ENCODE data around the gene GALNTL6. TPM values are rescaled to one million over a fixed set of nuclear protein-coding genes. Genes with fewer than 3 reads are reported as not detected.

The GALNTL6 gene
- total and polyA plus RNA-seq, 9 of the 15 experiments (the other 6 are each of a cell fraction or from before 2014, with no cell fraction given): 0.18 to 0.50 (median 0.29) TPM

DNA sequence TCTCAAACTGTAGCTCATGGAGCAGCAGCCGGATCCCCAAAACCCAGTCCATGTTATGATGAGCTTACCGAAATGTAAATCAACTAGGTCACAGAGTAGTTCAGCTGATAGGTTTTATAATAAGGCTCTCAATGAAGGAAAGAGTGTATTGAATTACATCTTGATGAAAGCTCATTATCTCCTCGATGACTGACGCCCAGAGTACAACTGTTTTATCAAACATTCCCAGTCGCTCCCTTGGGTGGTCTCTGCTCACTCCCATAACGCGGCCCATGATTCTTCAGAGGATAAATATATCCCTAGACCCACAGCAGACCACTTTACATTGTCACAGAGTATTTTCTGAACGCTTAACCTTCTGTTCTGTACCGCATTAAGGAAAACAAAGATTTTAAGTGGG, 903.1 kb downstream of the GALNTL6 start:
- no peak overlapping the region for H3K4me2 ChIP-seq (ENCODE audit: insufficient read depth, low read length)
- H3K27ac ChIP-seq (ENCODE audit: extremely low read depth, low read depth, low read length): no peak overlapping the region
- H3K4me3 ChIP-seq: no peak overlapping the region
- no peaks in the 10 kb centered on the region for H3K9me1 ChIP-seq (ENCODE audit: control insufficient read depth, insufficient read depth, low read length)
- no peaks in the 10 kb centered on the region; the same call in 1 of the 2 replicates for H3K9me3 ChIP-seq (replicated peaks; ENCODE audit: control insufficient read depth, insufficient read depth, low read depth, low read length)
- H4K20me1 ChIP-seq (replicated peaks; ENCODE audit: control insufficient read depth, insufficient read depth, low read length): no peaks in the 10 kb centered on the region
- intact Hi-C loops (cut with micrococcal nuclease): no loop called here
- no peak overlapping the region for H2AFZ ChIP-seq (ENCODE audit: low read depth, low read length)
- ATAC-seq (no peak), FAIRE-seq (no peak), DNase-seq (ENCODE audit: extremely low read depth in 1 of 4, low spot score in 3 of 4) (no peak)
- no peaks in the 10 kb centered on the region for H3K4me1 ChIP-seq (replicated peaks in 1 of 2; ENCODE audit: control insufficient read depth in 2 of 2, insufficient read depth in 2 of 2, low read length in 2 of 2)
- H3K9ac ChIP-seq (ENCODE audit: insufficient read depth in 1 of 2, low read depth in 2 of 2, low read length in 2 of 2): no peak overlapping the region
- H3K79me2 ChIP-seq (ENCODE audit: control insufficient read depth, insufficient read depth, low read length): no peaks in the 10 kb centered on the region
- BruUV-seq (replicated peaks): no TSS peak
- TF ChIP-seq, protein P1, sequence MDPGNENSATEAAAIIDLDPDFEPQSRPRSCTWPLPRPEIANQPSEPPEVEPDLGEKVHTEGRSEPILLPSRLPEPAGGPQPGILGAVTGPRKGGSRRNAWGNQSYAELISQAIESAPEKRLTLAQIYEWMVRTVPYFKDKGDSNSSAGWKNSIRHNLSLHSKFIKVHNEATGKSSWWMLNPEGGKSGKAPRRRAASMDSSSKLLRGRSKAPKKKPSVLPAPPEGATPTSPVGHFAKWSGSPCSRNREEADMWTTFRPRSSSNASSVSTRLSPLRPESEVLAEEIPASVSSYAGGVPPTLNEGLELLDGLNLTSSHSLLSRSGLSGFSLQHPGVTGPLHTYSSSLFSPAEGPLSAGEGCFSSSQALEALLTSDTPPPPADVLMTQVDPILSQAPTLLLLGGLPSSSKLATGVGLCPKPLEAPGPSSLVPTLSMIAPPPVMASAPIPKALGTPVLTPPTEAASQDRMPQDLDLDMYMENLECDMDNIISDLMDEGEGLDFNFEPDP (CRISPR knock-in tag; IDR thresholded peaks at IDR 0.05): no peak
- TF ChIP-seq ZKSCAN8 (CRISPR knock-in tag; IDR thresholded peaks at IDR 0.05) (no peak), CTBP1 (IDR thresholded peaks at IDR 0.05; ENCODE audit: borderline replicate concordance) (no peak)
- POLR2A ChIA-PET: interaction anchor here (1.2 kb wide), 1 partner anchor 62 kb away, joined by 3 read pairs; no protein-coding TSS in a partner anchor
- CTCF ChIA-PET (ENCODE audit: low intra/inter-chr PET ratio): no interaction called here
- H3K27me3 ChIP-seq (ENCODE audit: control insufficient read depth in 2 of 2, insufficient read depth in 2 of 2, low read length in 2 of 2): no peaks in the 10 kb centered on the region
- H3K36me3 ChIP-seq (ENCODE audit: control insufficient read depth, insufficient read depth, low read length): no peaks in the 10 kb centered on the region
- in situ Hi-C loops (cut with MboI): no loop called here
- 0% methylated on average over 9 of the region's 9 CpGs for WGBS (ENCODE audit: insufficient coverage, low coverage, missing lambda C conversion rate)

DNA sequence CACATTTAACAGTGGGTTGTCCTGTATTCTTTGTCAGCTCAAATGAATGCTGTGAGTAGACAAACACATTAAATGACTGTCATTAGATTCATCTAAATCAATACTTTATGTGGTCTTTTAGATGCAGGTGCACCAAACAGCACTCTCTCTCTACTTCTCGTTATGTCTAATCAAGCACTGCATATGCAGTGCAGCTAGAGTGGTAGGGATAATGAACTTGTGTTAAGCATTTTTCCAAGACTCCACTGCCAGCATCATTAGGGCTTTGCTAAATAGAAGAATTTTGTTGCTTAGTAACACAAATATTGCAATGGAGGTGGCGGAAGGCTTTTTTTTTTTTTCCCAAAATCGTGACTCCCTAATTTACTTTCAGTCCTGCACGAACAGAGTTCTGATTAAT, 908.5 kb downstream of the GALNTL6 start:
- ATAC-seq (no peak), FAIRE-seq (no peak), DNase-seq (ENCODE audit: extremely low read depth in 1 of 4, low spot score in 3 of 4) (no peak)
- no peak overlapping the region for H3K4me2 ChIP-seq (ENCODE audit: insufficient read depth, low read length)
- CTCF ChIA-PET (ENCODE audit: low intra/inter-chr PET ratio): no interaction called here
- no peak overlapping the region for H2AFZ ChIP-seq (ENCODE audit: low read depth, low read length)
- 3% methylated on average over 4 of the region's 4 CpGs for WGBS (ENCODE audit: insufficient coverage, low coverage, missing lambda C conversion rate)
- no TSS peak for BruUV-seq (replicated peaks)
- no peaks in the 10 kb centered on the region for H3K27me3 ChIP-seq (ENCODE audit: control insufficient read depth in 2 of 2, insufficient read depth in 2 of 2, low read length in 2 of 2)
- no peaks in the 10 kb centered on the region for H4K20me1 ChIP-seq (replicated peaks; ENCODE audit: control insufficient read depth, insufficient read depth, low read length)
- no peak overlapping the region for H3K4me3 ChIP-seq
- no peak overlapping the region for H3K27ac ChIP-seq (ENCODE audit: extremely low read depth, low read depth, low read length)
- no peaks in the 10 kb centered on the region for H3K79me2 ChIP-seq (ENCODE audit: control insufficient read depth, insufficient read depth, low read length)
- no peaks in the 10 kb centered on the region for H3K4me1 ChIP-seq (replicated peaks in 1 of 2; ENCODE audit: control insufficient read depth in 2 of 2, insufficient read depth in 2 of 2, low read length in 2 of 2)
- in situ Hi-C loops (cut with MboI): no loop called here
- no peaks in the 10 kb centered on the region for H3K9me3 ChIP-seq (replicated peaks; ENCODE audit: control insufficient read depth, insufficient read depth, low read depth, low read length)
- H3K9ac ChIP-seq (ENCODE audit: insufficient read depth in 1 of 2, low read depth in 2 of 2, low read length in 2 of 2): no peak overlapping the region
- no peaks in the 10 kb centered on the region for H3K9me1 ChIP-seq (ENCODE audit: control insufficient read depth, insufficient read depth, low read length)
- no peaks in the 10 kb centered on the region for H3K36me3 ChIP-seq (ENCODE audit: control insufficient read depth, insufficient read depth, low read length)
- intact Hi-C loops (cut with micrococcal nuclease): no loop called here
- POLR2A ChIA-PET: no interaction called here
- TF ChIP-seq LEF1 (IDR thresholded peaks at IDR 0.05): no peak
- no peak for TF ChIP-seq TOE1 (IDR thresholded peaks at IDR 0.05; ENCODE audit: borderline replicate concordance)
- no peak for TF ChIP-seq TOE1 (CRISPR knock-in tag; IDR thresholded peaks at IDR 0.05; ENCODE audit: borderline replicate concordance, low read depth)
- TF ChIP-seq MAZ (CRISPR knock-in tag; conservative IDR thresholded peaks at IDR 0.05 in 1 of 2, IDR thresholded peaks at IDR 0.05 in 1 of 2): no peak
- TF ChIP-seq, protein P2, sequence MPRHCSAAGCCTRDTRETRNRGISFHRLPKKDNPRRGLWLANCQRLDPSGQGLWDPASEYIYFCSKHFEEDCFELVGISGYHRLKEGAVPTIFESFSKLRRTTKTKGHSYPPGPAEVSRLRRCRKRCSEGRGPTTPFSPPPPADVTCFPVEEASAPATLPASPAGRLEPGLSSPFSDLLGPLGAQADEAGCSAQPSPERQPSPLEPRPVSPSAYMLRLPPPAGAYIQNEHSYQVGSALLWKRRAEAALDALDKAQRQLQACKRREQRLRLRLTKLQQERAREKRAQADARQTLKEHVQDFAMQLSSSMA (CRISPR knock-in tag; IDR thresholded peaks at IDR 0.05): no peak
- no peak for TF ChIP-seq ZNF174 (CRISPR knock-in tag; IDR thresholded peaks at IDR 0.05)
- no peak for TF ChIP-seq MBD2 (IDR thresholded peaks at IDR 0.05; ENCODE audit: borderline replicate concordance, low read depth)
- TF ChIP-seq, protein P3, sequence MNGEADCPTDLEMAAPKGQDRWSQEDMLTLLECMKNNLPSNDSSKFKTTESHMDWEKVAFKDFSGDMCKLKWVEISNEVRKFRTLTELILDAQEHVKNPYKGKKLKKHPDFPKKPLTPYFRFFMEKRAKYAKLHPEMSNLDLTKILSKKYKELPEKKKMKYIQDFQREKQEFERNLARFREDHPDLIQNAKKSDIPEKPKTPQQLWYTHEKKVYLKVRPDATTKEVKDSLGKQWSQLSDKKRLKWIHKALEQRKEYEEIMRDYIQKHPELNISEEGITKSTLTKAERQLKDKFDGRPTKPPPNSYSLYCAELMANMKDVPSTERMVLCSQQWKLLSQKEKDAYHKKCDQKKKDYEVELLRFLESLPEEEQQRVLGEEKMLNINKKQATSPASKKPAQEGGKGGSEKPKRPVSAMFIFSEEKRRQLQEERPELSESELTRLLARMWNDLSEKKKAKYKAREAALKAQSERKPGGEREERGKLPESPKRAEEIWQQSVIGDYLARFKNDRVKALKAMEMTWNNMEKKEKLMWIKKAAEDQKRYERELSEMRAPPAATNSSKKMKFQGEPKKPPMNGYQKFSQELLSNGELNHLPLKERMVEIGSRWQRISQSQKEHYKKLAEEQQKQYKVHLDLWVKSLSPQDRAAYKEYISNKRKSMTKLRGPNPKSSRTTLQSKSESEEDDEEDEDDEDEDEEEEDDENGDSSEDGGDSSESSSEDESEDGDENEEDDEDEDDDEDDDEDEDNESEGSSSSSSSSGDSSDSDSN (IDR thresholded peaks at IDR 0.05; ENCODE audit: borderline replicate concordance in 1 of 2, low read depth in 2 of 2, low read length in 2 of 2): no peak
- TF ChIP-seq YBX1 (IDR thresholded peaks at IDR 0.05): no peak
- no peak for TF ChIP-seq BRD9 (IDR thresholded peaks at IDR 0.05; ENCODE audit: low read depth, partially characterized antibody)

Data from K562 (cell line).